ENCODE results near the gene OSBPL9.
"Not testable (repeated sequence)": the region's sequence is repeated elsewhere in the genome, so short reads cannot be mapped to it uniquely, and the experiment has no call there.

Gene OSBPL9

DNA sequence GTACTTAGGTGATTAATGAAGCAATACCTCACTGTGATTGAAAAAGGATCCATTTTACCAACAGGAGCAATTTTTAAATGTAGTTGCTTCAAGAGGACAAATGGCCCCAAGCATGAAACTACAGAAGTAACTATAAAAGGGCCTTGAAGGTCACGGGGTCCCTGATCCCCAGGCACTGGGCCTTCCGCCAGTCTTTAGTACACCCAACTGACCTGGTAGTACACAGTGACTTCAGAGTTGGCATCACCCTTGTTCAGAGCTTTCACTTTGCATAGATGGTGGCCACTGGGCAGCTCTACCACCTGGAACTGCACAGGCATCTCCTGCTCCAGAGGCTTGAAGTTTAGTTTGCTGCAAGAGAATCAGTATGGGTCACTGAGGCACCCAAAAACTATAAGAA is 177.4 kb downstream of the OSBPL9 start:
- DNase-seq: no peak

DNA sequence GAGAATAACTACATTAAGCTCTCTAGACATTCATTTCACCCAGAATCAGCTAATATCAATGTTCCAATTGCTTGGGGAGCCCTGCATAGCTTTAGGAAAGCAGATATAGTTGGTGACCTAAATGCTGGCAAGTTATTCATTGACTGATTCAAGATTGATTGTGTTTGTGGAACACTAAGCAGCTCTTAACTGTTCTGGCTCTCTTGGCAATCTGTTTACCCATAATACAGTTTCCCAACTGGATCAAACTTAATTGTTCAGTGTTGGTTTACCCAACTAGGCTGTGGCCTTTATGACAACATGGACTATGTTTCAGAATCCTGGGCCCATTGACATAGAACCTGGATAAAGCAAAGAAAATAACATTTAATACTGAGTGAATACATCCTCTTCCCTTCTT is 178.0 kb downstream of the OSBPL9 start:
- DNase-seq: no peak

DNA sequence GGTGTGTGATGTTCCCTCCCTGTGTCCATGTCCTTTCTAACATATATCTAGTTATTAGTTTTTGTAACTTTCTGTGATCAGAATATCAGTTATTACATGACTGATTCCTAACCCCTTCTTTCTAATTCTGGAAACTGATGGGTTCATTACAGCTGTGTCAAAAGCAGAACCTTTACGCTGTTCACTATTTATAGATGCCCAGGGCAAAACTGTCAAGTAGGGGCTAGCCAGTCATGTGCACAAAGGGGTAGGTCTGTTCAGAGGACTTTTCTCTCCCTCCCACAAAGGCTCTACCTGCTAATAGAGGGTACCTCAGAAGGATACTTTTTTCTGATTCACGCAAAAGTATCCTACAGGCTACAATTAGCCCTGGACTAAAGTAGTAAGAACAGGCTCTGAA is 182.5 kb downstream of the OSBPL9 start:
- DNase-seq: no peak

DNA sequence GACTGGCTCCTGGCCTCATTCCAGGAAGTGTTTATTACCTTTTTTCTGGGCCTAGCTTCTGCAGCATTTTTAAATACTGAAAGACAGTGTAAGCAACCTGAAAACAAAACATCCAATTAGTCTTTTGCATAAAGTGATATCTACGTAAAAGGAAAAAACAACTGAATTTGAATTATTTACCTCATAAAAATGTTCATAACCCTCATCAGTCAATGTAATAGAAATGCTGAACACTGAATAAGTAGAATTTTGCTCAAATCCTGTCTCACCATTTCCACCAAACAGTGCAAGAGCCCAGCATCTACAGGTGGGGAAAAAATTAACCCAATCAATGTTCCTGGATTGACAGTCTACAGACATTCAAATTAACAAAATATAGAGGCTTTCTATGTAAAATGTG is 197.6 kb downstream of the OSBPL9 start:
- no peak for DNase-seq

DNA sequence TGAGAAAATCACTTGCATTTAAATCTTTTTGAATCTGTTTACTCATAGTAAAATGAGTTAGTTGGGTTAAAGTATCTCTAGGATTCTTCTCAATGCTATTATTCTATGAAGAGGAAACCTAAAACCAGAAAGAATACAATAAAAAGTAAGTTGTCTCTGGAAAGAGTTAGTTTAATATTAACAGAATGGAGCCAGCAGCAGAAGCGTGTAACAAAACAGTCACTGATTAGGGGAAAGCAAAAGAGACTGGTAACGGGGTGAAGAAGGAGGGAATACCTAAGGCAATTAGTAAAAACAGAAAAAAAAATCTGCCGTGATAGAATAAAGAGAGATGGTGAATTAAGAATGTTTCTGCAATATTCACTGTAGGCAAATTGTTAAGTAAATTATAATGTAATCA is 201.6 kb downstream of the OSBPL9 start:
- DNase-seq: no peak

DNA sequence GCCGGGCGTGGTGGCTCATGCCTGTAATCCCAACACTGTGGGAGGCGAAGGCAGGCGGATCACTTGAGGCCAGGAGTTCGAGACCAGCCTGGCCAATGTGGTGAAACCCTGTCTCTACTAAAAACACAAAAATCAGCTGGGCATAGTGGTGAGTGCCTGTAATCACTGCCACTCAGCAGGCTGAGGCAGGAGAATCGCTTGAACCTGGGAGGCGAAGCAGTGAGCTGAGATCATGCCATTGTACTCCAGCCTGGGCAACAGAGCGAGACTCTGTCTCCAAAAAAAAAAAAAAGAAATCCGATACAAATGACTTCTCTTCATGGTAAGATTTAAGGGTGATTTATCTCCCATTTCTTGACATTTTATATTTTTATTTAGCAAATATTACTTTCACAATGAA is 202.1 kb downstream of the OSBPL9 start:
- not testable (repeated sequence) for DNase-seq

DNA sequence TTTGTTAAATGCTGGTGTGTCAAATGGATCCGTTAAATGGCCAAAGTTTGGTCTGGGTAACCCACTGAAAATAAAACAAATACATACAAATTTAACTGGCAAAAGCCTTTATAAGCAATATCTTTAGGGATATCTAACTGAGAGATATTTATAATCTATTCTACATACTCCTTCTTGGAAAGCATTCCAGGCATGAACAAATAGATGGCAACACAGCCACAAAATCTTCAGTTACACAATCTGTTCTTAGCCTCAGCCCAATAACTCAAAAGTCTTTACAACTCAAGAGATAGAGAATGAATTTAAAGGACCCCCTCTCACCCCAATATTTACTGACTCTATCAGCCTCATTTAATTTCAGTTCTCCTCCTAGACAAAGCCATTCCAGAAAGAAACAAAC is 202.9 kb downstream of the OSBPL9 start:
- DNase-seq: no peak

DNA sequence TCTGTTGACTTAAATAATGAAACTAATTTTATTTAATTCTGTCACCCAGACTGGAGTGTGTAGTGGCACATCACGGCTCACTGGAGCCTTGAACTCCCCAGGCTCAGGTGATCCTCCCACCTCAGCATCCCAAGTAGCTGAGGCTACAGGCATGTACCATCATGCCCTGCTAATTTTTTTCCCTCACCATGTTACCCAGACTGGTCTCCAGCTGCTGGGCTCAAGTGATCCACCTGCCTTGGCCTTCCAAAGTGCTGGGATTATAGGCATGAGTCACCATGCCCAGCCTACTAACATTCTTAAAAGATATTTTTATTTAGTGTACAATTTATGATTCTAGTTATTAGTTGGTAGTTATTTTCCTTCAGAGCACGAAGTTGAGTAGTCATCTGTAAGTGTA is 212.2 kb downstream of the OSBPL9 start:
- DNase-seq: no peak

DNA sequence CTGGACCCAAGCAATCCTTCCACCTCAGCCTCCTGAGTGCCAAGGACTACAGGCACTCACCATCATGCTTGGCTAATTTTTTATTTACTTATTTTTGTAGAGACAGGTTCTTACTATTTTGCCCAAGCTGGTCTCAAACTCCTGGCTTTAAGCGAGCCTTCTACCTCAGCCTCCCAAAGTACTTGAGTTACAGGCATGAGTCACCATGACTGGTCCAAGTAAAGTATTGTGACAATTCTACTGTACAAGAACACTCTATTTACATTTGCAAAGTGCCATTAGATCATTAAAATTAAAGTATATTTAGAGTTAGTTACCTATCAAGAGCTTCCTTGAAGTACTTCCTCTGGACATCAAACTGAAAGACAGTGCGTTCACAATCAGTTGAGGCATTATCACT is 216.8 kb downstream of the OSBPL9 start:
- DNase-seq: no peak

DNA sequence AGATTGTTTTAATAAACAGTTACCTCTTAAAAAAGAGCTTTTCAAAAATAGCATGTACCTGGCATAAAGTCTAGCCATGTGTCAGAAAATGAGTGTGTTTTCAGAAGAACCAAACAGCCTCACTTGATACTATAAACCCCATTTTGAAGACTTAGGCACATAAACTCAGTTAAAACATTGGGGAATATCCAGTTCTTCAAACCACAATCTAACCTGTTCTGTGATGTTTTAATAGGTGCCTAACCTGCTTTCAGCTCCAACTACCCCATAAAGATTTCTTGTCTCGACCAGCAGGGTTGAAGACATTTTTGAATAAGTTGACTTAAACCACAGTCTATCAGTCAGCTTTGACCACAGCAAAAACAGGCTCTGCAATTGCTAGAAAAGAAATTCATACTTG is 220.4 kb downstream of the OSBPL9 start:
- DNase-seq: no peak

Data from effector CD8-positive, alpha-beta T cell (primary cell).